Esophagus muscularis mucosa (tissue), 4 donors: ENCODE data around the gene CDK19.

Experiments
- CTCF ChIP-seq, 3 experiments: fragments of 200-600 bp in 2 of 3; fragments of 450-650 bp in 1 of 3; sonication (generic) in 2 of 3; IDR thresholded peaks; one replicate each; pipeline ENCODE4 v1.5.1; 2017 to 2019; ENCODE audit warnings: antibody characterized with exemption in 3 of 3, mild to moderate bottlenecking in 2 of 3, moderate library complexity in 1 of 3
- EP300 ChIP-seq: sonication (generic); formaldehyde crosslinking; IDR thresholded peaks from one replicate; pipeline ENCODE4 v1.6.1; 2017; ENCODE audit warnings: antibody characterized with exemption
- POLR2A ChIP-seq: fragments of 450-650 bp; IDR thresholded peaks from one replicate; pipeline ENCODE4 v1.6.1; 2017; ENCODE audit warnings: antibody characterized with exemption, moderate library complexity, mild to moderate bottlenecking, low read depth
- POLR2AphosphoS5 ChIP-seq, 2 donors: sonication (generic); formaldehyde crosslinking; IDR thresholded peaks; one replicate each; pipeline ENCODE4 v1.6.1; 2017; ENCODE audit warnings: antibody characterized with exemption in 2 of 2

- TF ChIP-seq CTCF (IDR thresholded peaks at IDR 0.05) (no peak), POLR2A (no peak), EP300 (no peak), POLR2AphosphoS5 (IDR thresholded peaks at IDR 0.05) (no peak)
Observed at GRCh38 chr6:110636781-110637180, 178.5 kb downstream of the CDK19 start.
